SK-N-MC (cell line): ENCODE data around the gene COL5A2.

Experiments
- EZH2 ChIP-seq: fragments of 200-600 bp; sonication (generic); IDR thresholded peaks from one replicate; pipeline ENCODE4 v1.6.1; 2017; ENCODE audit warnings: antibody characterized with exemption
- FOXP2 ChIP-seq: optimal IDR thresholded peaks from 2 replicates; pipeline ENCODE3; 2011; ENCODE audit warnings: mild to moderate bottlenecking, moderate library complexity; ENCODE audit not compliant: insufficient read depth; ENCODE audit errors: extremely low read length, control extremely low read depth
- POLR2AphosphoS5 ChIP-seq: IDR thresholded peaks from 2 replicates; pipeline ENCODE4 v1.6.1; 2012; ENCODE audit warnings: mild to moderate bottlenecking, low read depth, low read length, borderline replicate concordance

DNA sequence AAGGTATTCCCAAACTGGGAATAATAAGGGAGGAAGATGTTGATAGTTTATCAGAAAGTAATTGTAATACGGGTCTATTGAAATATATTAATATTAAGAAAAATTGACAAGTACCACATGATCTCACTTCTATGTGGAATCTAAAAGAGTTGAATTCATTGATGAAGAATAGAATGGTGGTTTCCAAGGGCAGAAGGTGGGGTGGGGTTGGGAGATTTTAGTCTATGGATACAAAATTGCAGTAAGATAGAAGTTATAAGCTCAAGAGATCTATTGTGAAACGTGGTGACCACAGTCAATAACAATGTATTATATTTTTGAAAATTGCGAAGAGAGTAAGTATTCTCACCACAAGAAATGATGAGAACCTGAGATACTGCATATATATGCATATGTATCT lies 166.5 kb downstream of the COL5A2 start:
- no peak for TF ChIP-seq POLR2AphosphoS5
- TF ChIP-seq EZH2: no peak
- TF ChIP-seq FOXP2: no peak
